ENCODE results near the gene RELCH.
"Not testable (repeated sequence)": the region's sequence is repeated elsewhere in the genome, so short reads cannot be mapped to it uniquely, and the experiment has no call there.

The RELCH gene, protein sequence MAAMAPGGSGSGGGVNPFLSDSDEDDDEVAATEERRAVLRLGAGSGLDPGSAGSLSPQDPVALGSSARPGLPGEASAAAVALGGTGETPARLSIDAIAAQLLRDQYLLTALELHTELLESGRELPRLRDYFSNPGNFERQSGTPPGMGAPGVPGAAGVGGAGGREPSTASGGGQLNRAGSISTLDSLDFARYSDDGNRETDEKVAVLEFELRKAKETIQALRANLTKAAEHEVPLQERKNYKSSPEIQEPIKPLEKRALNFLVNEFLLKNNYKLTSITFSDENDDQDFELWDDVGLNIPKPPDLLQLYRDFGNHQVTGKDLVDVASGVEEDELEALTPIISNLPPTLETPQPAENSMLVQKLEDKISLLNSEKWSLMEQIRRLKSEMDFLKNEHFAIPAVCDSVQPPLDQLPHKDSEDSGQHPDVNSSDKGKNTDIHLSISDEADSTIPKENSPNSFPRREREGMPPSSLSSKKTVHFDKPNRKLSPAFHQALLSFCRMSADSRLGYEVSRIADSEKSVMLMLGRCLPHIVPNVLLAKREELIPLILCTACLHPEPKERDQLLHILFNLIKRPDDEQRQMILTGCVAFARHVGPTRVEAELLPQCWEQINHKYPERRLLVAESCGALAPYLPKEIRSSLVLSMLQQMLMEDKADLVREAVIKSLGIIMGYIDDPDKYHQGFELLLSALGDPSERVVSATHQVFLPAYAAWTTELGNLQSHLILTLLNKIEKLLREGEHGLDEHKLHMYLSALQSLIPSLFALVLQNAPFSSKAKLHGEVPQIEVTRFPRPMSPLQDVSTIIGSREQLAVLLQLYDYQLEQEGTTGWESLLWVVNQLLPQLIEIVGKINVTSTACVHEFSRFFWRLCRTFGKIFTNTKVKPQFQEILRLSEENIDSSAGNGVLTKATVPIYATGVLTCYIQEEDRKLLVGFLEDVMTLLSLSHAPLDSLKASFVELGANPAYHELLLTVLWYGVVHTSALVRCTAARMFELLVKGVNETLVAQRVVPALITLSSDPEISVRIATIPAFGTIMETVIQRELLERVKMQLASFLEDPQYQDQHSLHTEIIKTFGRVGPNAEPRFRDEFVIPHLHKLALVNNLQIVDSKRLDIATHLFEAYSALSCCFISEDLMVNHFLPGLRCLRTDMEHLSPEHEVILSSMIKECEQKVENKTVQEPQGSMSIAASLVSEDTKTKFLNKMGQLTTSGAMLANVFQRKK

DNA sequence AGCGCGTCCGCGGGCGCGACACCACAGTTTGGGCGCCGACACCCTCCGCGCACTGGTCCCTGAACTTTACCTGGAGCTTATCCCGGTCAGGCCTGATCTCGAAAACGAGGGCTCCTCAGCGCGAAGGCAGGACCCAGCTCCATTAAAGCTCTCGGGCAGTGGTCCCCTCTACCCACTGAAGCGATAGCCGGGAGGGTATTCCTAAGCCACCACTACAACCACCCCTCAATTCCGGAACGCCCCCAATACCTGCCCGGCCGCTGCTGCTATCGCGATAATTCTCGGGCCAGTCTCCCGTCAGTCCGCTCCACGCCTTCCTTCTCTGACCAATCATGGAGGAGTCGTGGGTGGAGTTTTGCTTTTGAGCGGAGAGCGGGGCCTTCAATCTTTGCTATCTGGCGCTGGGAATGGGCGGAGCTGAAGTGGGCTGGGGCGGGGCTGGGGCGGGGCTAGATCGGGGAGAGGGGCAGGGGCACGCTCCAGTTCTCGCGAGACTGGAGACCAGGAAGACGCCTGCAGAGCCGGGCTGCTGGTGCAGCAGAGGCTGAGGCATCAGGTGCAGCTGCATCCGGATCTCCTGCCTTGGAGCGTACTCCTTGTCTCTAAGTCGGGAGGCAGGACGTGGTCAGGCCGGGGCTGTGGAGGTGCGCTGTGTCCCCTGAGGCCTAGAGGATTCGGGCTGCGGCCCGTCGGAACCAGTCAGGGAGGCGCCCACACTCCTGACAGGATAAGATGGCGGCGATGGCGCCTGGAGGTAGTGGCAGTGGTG lies at the start of gene RELCH, which contains the start of gene PIGN:
Gene RELCH (plus strand): TSS at position 482 of the 769 bp plus-strand sequence. CDS start 251 bp downstream, at position 733.
Gene PIGN (minus strand): TSS at position 283 of the 769 bp plus-strand sequence. CDS start 25,703 bp downstream, outside the sequence.
- DNase-seq (ENCODE audit: low spot score) = peak; percentile 99

GRCh38 chr18:62138461-62139235 lies 48.4 kb upstream of the RELCH start:
- no peak for DNase-seq (ENCODE audit: low spot score)

DNA sequence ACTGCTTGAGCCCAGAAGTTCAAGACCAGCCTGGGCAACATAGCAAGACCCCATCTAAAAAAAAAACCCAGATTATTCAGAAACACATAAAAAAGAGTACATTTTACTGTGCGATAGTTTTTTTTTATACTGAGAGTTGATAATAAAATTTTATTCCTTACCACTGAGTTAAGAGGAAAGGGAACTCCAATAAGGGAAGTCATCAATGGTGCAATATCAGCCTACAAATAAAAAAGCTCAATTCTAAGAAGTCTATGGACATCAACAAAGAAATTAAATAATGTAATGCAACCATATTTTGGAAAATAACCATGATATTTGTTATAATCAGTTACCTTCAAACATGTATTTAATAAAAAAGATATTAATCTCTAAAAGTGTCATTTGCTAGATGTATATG lies 46.8 kb upstream of the RELCH start:
- no peak for DNase-seq (ENCODE audit: low spot score)

DNA sequence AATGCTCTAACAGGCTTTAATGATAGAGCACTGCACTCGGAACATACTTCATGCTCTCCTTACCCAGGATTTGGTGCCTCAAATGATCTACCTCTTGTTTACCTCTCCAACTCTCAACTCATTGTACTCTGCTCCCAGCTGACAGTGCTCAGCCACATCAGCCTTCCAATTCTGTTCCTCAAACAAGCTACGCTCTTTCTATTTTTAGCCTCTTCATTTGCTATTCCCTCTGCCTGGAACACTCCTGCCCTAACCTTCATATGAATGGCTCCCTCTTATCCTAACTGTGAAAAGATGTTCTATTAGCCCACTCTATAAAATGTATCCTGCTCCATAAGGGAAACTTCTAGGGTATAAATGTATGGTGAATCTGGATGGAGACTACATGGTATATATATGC lies 42.7 kb upstream of the RELCH start:
- DNase-seq (ENCODE audit: low spot score) = no peak

GRCh38 chr18:62151068-62151771 lies 35.8 kb upstream of the RELCH start:
- DNase-seq (ENCODE audit: low spot score) = no peak

- no peak for DNase-seq (ENCODE audit: low spot score)
These were observed 34.2 kb upstream of the RELCH start for GRCh38 chr18:62152844-62153243.

DNA sequence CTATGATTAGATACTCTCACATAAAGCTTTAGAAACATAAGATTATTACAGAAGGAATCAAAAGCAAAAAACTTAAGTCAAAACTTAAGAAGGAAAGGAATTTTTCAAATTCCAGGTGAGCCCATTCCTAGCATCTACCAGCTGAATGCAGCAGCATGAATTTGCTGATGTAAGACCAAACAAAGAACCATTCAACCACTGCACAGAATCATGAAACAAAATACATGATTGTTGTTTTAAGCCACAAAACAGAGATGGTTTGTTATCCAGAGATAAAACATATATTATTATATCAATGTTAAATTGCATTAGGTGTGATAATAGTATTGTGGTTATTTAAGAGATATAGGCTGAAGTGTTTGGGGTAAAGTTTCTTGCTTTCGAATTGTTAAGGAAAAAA lies 29.2 kb upstream of the RELCH start:
- no peak for DNase-seq (ENCODE audit: low spot score)

DNA sequence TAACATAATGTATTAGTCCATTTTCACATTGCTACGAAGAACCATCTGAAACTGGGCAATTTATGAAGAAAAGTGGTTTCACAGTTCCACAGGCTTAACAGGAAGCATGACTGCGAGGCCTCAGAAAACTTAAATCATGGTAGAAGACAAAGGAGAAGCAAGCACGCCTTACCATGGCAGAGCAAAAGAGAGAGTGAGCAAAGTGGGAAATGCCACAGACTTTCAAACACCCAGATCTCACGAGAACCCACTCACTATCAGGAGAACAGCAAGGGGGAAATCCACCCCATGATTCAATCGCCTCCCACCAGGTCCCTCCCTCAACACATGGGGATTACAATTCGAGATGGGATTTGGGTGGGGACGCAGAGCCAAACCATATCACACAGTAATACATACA lies 22.7 kb upstream of the RELCH start:
- DNase-seq (ENCODE audit: low spot score) = no peak

DNA sequence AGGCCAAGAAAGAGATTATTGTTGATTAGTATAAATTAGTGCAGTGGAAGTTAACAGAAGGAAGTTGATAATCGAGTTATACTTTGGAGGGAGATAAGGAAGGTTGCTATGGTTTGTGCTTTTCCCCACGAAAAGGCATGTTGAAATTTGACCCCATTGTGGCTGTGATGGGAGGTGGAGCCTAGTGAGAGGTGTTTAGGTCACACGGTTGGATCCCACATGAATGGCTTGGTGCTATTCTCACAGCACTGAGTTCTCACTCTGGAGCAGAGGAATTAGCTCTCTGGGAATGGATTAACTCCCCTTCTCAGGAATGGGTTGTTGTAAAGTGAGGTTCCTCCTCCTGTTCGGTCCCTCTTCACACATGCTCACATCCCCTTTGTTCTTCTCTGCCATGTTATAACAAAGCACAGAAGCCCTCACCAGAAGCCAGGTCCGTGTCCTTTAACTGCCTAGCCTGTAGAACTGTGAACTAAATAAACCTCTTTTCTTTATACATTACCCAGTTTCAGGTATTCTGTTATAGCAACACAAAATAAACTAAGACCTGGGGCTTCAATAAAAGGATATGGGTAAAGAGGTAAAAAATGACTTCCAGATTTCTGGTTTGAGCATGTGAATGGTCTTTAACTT lies 22.1 kb upstream of the RELCH start:
- no peak for DNase-seq (ENCODE audit: low spot score)

- no peak for DNase-seq (ENCODE audit: low spot score)
These were observed 21.5 kb upstream of the RELCH start for GRCh38 chr18:62165583-62165982.

DNA sequence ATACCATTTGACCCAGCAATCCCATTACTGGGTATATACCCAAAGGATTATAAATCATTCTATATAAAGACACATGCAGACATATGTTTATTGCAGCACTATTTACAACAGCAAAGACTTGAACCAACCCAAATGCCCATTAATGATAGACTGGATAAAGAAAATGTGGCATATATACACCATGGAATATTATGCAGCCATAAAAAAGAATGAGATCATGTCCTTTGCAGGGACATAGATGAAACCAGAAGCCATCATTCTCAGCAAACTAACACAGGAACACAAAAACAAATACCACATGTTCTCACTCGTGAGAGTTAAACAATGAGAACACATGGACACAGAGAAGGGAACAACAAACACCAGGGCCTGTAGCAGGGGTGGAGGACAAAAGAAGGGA lies 20.5 kb upstream of the RELCH start:
- not testable (repeated sequence) for DNase-seq (ENCODE audit: low spot score)

DNA sequence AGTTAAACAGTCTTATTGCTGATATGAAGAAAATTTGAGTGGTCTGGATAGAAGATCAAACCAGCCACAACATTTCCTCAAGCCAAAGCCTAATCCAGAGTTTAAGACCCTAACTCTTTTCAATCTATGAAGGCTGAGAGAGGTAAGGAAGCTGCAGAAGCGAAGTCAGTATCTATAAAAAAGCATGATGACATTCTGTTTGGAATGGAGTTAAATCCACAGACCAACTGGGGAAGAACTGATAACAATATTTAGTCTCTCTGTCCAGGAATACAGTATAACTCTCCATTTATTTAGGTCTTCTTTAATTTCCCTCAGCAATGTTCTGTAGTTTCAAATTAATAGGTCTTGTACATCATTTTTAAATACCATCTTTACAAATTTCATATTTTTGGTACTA lies 16.2 kb upstream of the RELCH start:
- DNase-seq (ENCODE audit: low spot score) = no peak

DNA sequence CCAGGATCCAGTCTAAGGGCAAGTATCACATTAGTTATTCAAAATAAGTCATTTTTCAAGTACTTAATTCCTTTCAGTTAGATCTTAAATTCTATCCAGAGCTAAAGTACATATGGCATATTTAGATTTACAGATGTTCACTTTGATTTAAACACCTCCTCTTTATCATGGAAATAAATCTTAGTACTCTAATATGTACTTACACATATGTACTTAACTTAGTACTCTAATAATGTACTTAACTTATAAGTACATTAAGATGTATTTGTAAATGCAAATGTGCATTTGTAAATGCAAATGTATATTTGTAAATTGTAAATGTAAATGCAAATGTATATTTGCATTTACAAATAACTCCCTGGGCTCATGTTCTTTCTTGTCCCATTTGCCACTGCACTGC lies 14.8 kb upstream of the RELCH start:
- DNase-seq (ENCODE audit: low spot score) = no peak

GRCh38 chr18:62175521-62175920 lies 11.5 kb upstream of the RELCH start:
- no peak for DNase-seq (ENCODE audit: low spot score)

DNA sequence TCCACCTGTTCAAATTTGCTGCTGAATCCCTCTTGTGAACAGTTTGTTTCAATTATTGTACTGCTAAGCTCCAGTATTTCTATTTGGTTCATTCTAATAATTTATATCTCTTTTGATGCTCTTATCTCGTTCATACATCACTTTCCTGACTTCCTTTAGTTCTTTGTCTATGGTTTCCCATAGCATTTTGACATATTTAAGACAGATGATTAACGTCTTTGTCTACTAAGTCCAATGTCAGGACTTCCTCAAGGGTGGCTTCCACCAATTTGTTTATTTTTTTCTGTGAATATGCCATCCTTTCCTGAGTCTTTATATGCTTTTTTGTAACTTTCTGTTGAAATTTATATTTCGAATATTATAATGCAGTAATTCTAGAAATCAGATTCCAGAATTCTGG lies 9.8 kb upstream of the RELCH start:
- DNase-seq (ENCODE audit: low spot score) = no peak

DNA sequence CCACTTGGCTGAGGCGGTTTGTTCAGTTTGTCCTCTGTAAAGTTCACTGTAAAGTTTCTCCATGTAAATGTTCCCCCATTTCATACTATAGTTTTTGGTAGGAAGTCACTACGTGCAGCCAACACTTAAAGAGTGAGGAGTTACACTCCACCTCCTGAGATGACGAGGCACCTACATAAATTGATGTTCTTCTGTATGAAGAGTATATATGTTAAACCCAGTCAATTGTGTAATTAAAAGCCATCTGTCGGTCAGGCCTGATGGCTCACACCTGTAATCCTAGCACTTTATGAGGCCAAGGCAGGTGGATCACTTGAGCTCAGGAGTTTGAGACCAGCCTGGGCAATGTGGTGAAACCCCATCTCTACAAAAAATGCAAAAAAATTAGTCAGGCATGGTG lies 7.8 kb upstream of the RELCH start:
- no peak for DNase-seq (ENCODE audit: low spot score)

DNA sequence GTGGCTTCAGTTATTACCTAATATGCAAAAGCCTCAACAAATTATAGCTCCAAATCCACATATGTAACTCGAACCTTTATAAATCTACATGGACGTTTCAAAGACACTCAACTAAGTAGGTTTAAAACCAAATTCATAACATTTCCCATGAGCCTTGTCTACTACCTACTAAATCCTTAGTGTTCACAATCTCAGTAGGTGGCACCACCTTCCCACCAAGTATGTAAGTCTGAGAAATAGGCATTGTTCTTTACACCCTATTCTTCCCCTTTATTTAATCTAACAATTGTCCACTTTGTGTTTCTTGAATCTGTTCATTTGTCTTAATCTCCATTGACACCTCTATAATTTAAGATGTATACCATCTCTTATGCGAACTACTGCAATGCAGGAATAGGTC lies 4.8 kb upstream of the RELCH start:
- DNase-seq (ENCODE audit: low spot score) = no peak

GRCh38 chr18:62183578-62184195 lies 3.4 kb upstream of the RELCH start:
- DNase-seq (ENCODE audit: low spot score) = peak; percentile 78

- no peak for DNase-seq (ENCODE audit: low spot score)
These were observed 619 bp upstream of the RELCH start for GRCh38 chr18:62186499-62186773.
